ENCODE data around the gene PRPSAP1.

Gene PRPSAP1

GRCh38 chr17:76278952-76279741 lies 74.6 kb downstream of the PRPSAP1 start (continued):
- TF ChIP-seq, protein P1, sequence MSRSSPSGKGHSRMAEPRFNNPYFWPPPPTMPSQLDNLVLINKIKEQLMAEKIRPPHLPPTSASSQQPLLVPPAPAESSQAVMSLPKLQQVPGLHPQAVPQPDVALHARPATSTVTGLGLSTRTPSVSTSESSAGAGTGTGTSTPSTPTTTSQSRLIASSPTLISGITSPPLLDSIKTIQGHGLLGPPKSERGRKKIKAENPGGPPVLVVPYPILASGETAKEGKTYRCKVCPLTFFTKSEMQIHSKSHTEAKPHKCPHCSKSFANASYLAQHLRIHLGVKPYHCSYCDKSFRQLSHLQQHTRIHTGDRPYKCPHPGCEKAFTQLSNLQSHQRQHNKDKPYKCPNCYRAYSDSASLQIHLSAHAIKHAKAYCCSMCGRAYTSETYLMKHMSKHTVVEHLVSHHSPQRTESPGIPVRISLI (tag by site-specific recombination; IDR thresholded peaks at IDR 0.05): no peak
- no peak for TF ChIP-seq GFI1B (tag by site-specific recombination; IDR thresholded peaks at IDR 0.05)
- TF ChIP-seq, protein P2, sequence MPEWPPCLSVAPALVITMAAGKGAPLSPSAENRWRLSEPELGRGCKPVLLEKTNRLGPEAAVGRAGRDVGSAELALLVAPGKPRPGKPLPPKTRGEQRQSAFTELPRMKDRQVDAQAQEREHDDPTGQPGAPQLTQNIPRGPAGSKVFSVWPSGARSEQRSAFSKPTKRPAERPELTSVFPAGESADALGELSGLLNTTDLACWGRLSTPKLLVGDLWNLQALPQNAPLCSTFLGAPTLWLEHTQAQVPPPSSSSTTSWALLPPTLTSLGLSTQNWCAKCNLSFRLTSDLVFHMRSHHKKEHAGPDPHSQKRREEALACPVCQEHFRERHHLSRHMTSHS (tag by site-specific recombination; IDR thresholded peaks at IDR 0.05): no peak
- no peak for TF ChIP-seq ZNF184 (tag by site-specific recombination; IDR thresholded peaks at IDR 0.05)
- no peak for TF ChIP-seq PRDM2 (tag by site-specific recombination; IDR thresholded peaks at IDR 0.05; ENCODE audit: borderline replicate concordance)
- TF ChIP-seq SETDB1 (IDR thresholded peaks at IDR 0.05; ENCODE audit: insufficient read length, low read length): no peak
- no peak for TF ChIP-seq ZNF239 (tag by site-specific recombination; IDR thresholded peaks at IDR 0.05)
- no peak for TF ChIP-seq WT1 (tag by site-specific recombination; IDR thresholded peaks at IDR 0.05)
- no peak for TF ChIP-seq ZNF114 (tag by site-specific recombination; IDR thresholded peaks at IDR 0.05)
- no peak for TF ChIP-seq ZNF214 (tag by site-specific recombination; IDR thresholded peaks at IDR 0.05; ENCODE audit: borderline replicate concordance)
- TF ChIP-seq ZFP3 (tag by site-specific recombination; IDR thresholded peaks at IDR 0.05; ENCODE audit: low read depth): no peak
- TF ChIP-seq SP3 (tag by site-specific recombination; IDR thresholded peaks at IDR 0.05): 0 out of 2 replicates have a peak, but pooled peaks have one; percentile 13
- TF ChIP-seq ZEB2 (tag by site-specific recombination; IDR thresholded peaks at IDR 0.05): no peak
- TF ChIP-seq ZBTB1 (tag by site-specific recombination; IDR thresholded peaks at IDR 0.05): no peak
- TF ChIP-seq ZBTB7A (tag by site-specific recombination; IDR thresholded peaks at IDR 0.05; ENCODE audit: low read depth): no peak
- no peak for TF ChIP-seq ZNF23 (tag by site-specific recombination; IDR thresholded peaks at IDR 0.05; ENCODE audit: borderline replicate concordance)
- TF ChIP-seq KLF17 (tag by site-specific recombination; IDR thresholded peaks at IDR 0.05): no peak
- no peak for TF ChIP-seq ZNF610 (tag by site-specific recombination; IDR thresholded peaks at IDR 0.05; ENCODE audit: borderline replicate concordance)
- TF ChIP-seq TCF7L2 (IDR thresholded peaks at IDR 0.05; ENCODE audit: borderline replicate concordance, low read depth, low read length): no peak
- TF ChIP-seq ZBTB20 (tag by site-specific recombination; IDR thresholded peaks at IDR 0.05): no peak
- TF ChIP-seq ZNF555 (tag by site-specific recombination; conservative IDR thresholded peaks at IDR 0.05): no peak
- no peak for TF ChIP-seq ZNF24 (tag by site-specific recombination; IDR thresholded peaks at IDR 0.05)
- TF ChIP-seq ZNF449 (tag by site-specific recombination; IDR thresholded peaks at IDR 0.05): no peak
- no peak for TF ChIP-seq ZNF10 (tag by site-specific recombination; IDR thresholded peaks at IDR 0.05)
- no peak for TF ChIP-seq ZFP41 (tag by site-specific recombination; IDR thresholded peaks at IDR 0.05; ENCODE audit: borderline replicate concordance)
- no peak for TF ChIP-seq EGR2 (tag by site-specific recombination; IDR thresholded peaks at IDR 0.05; ENCODE audit: low read depth)
- TF ChIP-seq ZNF146 (tag by site-specific recombination; IDR thresholded peaks at IDR 0.05): no peak
- TF ChIP-seq ZNF510 (tag by site-specific recombination; IDR thresholded peaks at IDR 0.05; ENCODE audit: insufficient replicate concordance): no peak
- TF ChIP-seq REPIN1 (tag by site-specific recombination; IDR thresholded peaks at IDR 0.05; ENCODE audit: low read depth): no peak
- no peak for TF ChIP-seq ZNF157 (tag by site-specific recombination; IDR thresholded peaks at IDR 0.05)
- no peak for TF ChIP-seq ZNF670 (tag by site-specific recombination; IDR thresholded peaks at IDR 0.05; ENCODE audit: low read depth)

All from HEK293 (cell line).